Right lobe of liver (tissue), 4 donors: ENCODE data around the gene SMCO1.

Experiments used
- CTCF ChIP-seq, 4 donors: fragments of 200-600 bp in 3 of 4; fragments of 450-650 bp in 1 of 4; IDR thresholded peaks; one replicate each; pipeline versions ENCODE4 v1.5.1 to v1.8.0; 2016 to 2022; ENCODE audit warnings: antibody characterized with exemption in 4 of 4, mild to moderate bottlenecking in 2 of 4
- POLR2A ChIP-seq: fragments of 450-650 bp; IDR thresholded peaks from one replicate; pipeline ENCODE4 v1.6.1; 2017; ENCODE audit warnings: antibody characterized with exemption, mild to moderate bottlenecking
- donor health status: DM: no; HTN: no; CAD: no.
- donor health status: DM: no; HTN: no; CAD: no.
- donor health status: DM: no; HTN: yes; CAD: no.

GRCh38 chr3:196563721-196564225 is 48.6 kb upstream of the SMCO1 start:
- TF ChIP-seq CTCF (IDR thresholded peaks at IDR 0.05) (no peak), POLR2A (no peak)
